Vagina (tissue), 2 donors: ENCODE measurements around the gene WDHD1.

ENCODE experiments used
- CTCF ChIP-seq, 3 experiments: fragments of 450-650 bp in 2 of 3; fragments of 200-600 bp in 1 of 3; sonication (generic) in 1 of 3; IDR thresholded peaks; one replicate each; pipeline ENCODE4 v1.5.1; 2017 to 2019; ENCODE audit warnings: antibody characterized with exemption in 3 of 3, mild to moderate bottlenecking in 2 of 3, moderate library complexity in 2 of 3
- POLR2A ChIP-seq, 2 donors: fragments of 450-650 bp; IDR thresholded peaks; one replicate each; pipeline ENCODE4 v1.6.1; 2017; ENCODE audit warnings: antibody characterized with exemption in 2 of 2, mild to moderate bottlenecking in 2 of 2, moderate library complexity in 2 of 2

GRCh38 chr14:55045087-55045486, 18.2 kb upstream of the WDHD1 start:
- TF ChIP-seq CTCF (IDR thresholded peaks at IDR 0.05): no peak
- no peak for TF ChIP-seq POLR2A (IDR thresholded peaks at IDR 0.05)
